HG03439 (cell line): Measurements from ENCODE around the gene APBA1.
"Not testable (repeated sequence)": the region's sequence is repeated elsewhere in the genome, so short reads cannot be mapped to it uniquely, and the experiment has no call there.

ENCODE experiments used
- ATAC-seq: cut with Tn5 transposase; IDR thresholded peaks from one replicate; pipeline ENCODE4 v1.9.1; 2021; ENCODE audit warnings: mild to moderate bottlenecking, moderate library complexity; ENCODE audit not compliant: unreplicated experiment

Gene APBA1

GRCh38 chr9:69609156-69609555 lies 63.0 kb downstream of the APBA1 start:
- no peak for ATAC-seq

GRCh38 chr9:69606089-69606488 lies 66.1 kb downstream of the APBA1 start:
- ATAC-seq, result no peak

GRCh38 chr9:69605406-69605805 lies 66.8 kb downstream of the APBA1 start:
- no peak for ATAC-seq

- no peak for ATAC-seq
Observed at GRCh38 chr9:69604568-69605219, 67.5 kb downstream of the APBA1 start.

GRCh38 chr9:69603656-69604055 lies 68.5 kb downstream of the APBA1 start:
- ATAC-seq, result no peak

- no peak for ATAC-seq
Observed at GRCh38 chr9:69602773-69603172, 69.4 kb downstream of the APBA1 start.

- no peak for ATAC-seq
Observed at GRCh38 chr9:69601698-69602097, 70.5 kb downstream of the APBA1 start.

- no peak for ATAC-seq
Observed at GRCh38 chr9:69600314-69601047, 71.7 kb downstream of the APBA1 start.

- ATAC-seq, result no peak
Observed at GRCh38 chr9:69599232-69599971, 72.8 kb downstream of the APBA1 start.

- ATAC-seq, result not testable (repeated sequence)
Observed at GRCh38 chr9:69596906-69597305, 75.3 kb downstream of the APBA1 start.

GRCh38 chr9:69594180-69594579 lies 78.0 kb downstream of the APBA1 start:
- no peak for ATAC-seq

- no peak for ATAC-seq
Observed at GRCh38 chr9:69593756-69594155, 78.4 kb downstream of the APBA1 start.

- no peak for ATAC-seq
Observed at GRCh38 chr9:69593301-69593700, 78.9 kb downstream of the APBA1 start.

- no peak for ATAC-seq
Observed at GRCh38 chr9:69590266-69590665, 81.9 kb downstream of the APBA1 start.

- ATAC-seq, result no peak
Observed at GRCh38 chr9:69589156-69589555, 83.0 kb downstream of the APBA1 start.

- no peak for ATAC-seq
Observed at GRCh38 chr9:69585571-69585970, 86.6 kb downstream of the APBA1 start.

GRCh38 chr9:69584759-69585158 lies 87.4 kb downstream of the APBA1 start:
- no peak for ATAC-seq

GRCh38 chr9:69583645-69584234 lies 88.4 kb downstream of the APBA1 start:
- ATAC-seq, result no peak

- no peak for ATAC-seq
Observed at GRCh38 chr9:69582544-69583297, 89.5 kb downstream of the APBA1 start.

GRCh38 chr9:69582018-69582417 lies 90.2 kb downstream of the APBA1 start:
- ATAC-seq, result no peak
